ENCODE results near the gene PC.
A peak's percentile ranks its signal among the peaks of the same experiment; 100 is the strongest.

The PC gene

GRCh38 chr11:66951927-66952337 lies 6.3 kb downstream of the PC start:
- DNase-seq (ENCODE audit: low spot score), result no peak

DNA sequence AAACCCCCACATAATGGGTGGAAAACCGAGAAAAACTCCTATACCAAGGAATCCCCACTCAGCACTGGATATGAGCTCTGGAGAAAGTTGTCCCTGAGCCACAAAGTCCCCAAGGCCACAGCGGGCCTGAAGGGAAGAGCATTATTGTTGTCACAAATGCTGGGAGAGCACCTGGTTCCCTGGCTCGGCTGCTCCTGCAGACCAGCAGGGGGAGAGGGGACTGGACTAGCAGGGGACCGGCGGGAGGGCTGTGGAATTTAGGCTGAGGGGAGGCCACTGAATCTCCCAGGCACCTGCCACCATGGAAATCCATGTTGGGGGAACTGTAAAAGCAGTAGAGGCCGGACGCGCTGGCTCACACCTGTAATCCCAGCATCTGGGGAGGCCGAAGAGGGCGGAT lies 7.0 kb downstream of the PC start:
- no peak for DNase-seq (ENCODE audit: low spot score)

GRCh38 chr11:66950112-66950535 lies 8.1 kb downstream of the PC start:
- DNase-seq (ENCODE audit: low spot score), result no peak

- no peak for DNase-seq (ENCODE audit: low spot score)
Measured at GRCh38 chr11:66938582-66939135, 19.5 kb downstream of the PC start.

DNA sequence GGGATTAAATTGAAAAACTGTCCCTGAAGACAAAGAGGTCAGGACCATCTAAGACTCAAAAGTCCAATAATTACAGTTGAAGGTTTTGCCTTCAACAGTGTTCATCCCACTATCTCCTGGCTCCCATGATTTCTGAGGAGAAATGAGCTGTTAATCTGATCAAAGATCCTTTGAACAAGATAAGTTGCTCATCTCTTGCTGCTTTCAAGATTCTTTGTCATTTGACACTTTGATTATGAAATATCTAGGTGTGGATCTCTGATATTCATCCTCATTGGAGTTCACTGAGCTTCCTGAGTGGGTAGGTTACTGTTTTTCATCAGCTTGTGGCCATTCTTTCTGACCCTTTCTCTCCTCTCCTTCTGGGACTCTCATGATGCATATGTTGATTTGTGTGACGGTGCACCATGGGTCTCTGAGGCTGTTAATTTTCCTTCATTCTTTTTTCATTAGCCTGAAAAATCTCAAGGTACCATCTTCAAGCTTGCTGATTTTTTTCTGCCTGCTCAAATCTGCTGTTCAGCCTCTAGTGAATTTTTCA lies 20.9 kb downstream of the PC start:
- no peak for DNase-seq (ENCODE audit: low spot score)

DNA sequence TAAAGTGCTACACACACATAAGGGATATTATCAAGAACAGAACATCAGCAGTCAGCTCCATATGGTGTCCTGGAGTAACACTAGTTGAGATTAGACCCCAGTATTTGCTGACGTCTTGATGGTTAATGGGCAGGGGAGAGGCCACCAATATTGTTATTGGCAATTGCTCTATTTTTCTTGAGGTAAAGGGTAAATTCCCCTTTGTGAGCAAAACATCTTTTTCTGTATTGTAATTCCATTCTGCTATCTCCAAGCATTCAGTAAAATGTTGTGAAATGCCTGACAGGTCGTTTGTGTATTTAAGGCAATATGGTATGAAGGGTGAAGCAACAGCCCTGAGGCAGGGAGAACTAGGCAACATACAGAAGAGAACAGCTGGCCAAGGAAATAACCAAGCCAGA lies 21.9 kb downstream of the PC start:
- no peak for DNase-seq (ENCODE audit: low spot score)

- DNase-seq (ENCODE audit: low spot score), result peak; percentile 64
Measured at GRCh38 chr11:66934950-66935779, 23.0 kb downstream of the PC start.

- no peak for DNase-seq (ENCODE audit: low spot score)
Measured at GRCh38 chr11:66933531-66933930, 24.7 kb downstream of the PC start.

DNA sequence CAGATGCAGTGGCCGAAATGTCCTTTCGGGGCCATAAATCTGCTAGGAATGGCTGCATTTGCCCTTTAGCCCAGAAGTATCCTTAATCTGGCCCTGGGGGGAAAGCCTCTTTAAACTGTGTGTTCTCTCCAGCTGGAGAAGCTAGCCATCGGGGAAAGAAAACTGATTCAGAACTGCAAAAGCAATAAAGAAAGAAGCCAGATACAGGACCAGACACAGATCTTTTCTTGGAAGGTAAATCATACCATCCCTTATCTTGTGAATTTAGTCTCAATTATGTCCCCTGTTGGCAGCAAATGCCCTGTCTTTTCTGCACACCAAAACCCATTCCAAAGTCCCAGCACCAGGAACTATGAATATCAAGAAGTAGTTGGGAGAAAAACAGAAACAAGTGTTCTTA lies 25.6 kb downstream of the PC start:
- no peak for DNase-seq (ENCODE audit: low spot score)

- DNase-seq (ENCODE audit: low spot score), result no peak
Measured at GRCh38 chr11:66929753-66930152, 28.4 kb downstream of the PC start.

- DNase-seq (ENCODE audit: low spot score), result no peak
Measured at GRCh38 chr11:66924272-66924671, 33.9 kb downstream of the PC start.

- no peak for DNase-seq (ENCODE audit: low spot score)
Measured at GRCh38 chr11:66922551-66922950, 35.6 kb downstream of the PC start.

- no peak for DNase-seq (ENCODE audit: low spot score)
Measured at GRCh38 chr11:66920978-66921784, 37.0 kb downstream of the PC start.

- DNase-seq (ENCODE audit: low spot score), result no peak
Measured at GRCh38 chr11:66919923-66920322, 38.3 kb downstream of the PC start.

DNA sequence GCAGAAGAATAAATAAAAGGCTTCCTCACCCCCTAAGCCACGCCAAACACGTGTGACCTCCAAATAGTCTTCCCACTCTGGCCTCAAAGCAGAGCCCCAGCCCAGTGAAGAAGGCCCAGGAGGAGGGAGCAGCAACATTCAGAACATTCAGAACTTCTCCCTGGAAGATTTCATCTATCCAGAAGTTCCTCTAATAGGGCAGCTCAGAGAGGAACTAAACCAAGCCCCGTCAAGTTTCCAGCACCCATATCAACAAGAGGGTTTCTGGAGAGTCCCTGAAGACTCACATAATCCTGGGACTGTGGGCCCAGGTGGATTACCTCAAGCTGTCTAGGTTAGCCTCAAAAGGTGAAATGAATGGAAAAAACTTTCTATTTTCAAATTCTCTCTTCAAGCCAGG lies 39.4 kb downstream of the PC start:
- DNase-seq (ENCODE audit: low spot score), result no peak

DNA sequence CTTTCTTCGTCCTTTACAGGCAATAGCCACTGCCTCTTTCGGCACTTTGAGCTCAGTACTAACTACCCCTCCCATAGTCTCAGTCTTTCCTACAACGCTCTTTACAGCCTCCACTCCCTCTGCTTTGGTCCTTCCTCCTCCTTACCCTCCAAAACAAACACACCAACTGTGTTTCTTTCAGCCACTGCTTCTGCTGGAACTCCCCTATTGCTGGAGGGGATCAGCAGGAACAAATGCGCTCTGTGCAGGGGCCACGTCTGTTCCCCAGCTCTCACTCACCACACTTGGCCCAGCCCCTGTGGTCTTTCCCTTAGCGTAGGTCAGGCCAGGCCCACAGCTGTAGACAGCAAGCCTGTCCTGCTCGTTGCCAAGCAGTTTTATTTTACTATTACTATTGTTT lies 42.3 kb downstream of the PC start:
- no peak for DNase-seq (ENCODE audit: low spot score)

DNA sequence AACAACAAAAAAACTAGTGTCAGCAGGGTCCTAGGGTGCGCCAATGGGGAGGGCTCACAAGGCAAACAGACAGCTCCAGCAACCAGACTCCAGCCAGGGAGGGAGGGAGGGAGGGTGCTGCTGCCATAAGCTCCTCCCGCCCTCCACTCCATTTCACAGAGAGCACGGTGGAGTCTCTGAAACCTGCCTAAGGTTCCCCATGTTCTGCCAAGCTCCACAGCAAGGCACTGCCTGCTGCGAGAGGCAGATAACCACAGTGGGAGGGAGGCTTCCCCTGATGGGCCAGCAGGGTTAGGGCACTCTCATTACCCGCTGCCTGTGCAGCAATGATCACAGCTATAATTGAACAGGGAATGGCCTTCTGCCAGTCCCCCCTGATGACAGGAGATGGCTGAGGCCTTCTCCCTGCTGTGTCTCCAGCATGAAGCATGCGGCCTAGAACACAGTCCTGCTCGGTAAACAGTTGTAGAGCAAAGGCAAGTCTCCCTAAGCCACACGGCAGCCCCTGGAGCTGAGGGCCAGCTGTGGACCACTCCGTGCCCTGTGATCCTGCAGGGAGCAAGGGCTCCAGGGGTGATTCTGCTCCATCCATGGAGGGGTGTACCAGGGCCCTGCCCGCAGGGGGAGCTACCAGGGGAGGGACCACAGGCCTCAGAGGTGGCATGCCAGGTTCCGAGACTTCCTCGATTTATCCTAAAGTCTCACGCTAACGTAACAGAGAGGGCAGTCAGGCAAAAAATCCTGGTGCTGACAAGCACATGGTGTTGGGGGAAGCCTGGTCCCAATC lies 42.9 kb downstream of the PC start:
- peak; percentile 89 for DNase-seq (ENCODE audit: low spot score)

DNA sequence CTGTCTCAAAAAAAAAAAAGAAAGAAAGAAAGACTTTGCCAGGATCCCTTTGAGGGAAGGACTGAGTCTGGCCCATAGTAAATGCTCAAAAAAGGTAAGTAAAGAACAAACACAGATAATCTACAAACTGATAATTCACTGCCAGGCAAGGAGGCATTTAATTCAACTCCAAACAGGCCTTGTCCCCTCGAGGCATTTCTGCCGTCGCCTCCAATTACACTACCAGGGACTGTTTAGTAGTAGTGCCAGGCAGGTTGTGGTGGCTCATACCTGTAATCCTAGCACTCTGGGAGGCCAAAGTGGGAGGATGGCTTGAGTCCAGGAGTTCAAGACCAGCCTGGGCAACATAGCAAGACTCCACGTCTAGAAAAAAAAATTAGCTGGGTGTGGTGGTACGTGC lies 43.7 kb downstream of the PC start:
- no peak for DNase-seq (ENCODE audit: low spot score)

DNA sequence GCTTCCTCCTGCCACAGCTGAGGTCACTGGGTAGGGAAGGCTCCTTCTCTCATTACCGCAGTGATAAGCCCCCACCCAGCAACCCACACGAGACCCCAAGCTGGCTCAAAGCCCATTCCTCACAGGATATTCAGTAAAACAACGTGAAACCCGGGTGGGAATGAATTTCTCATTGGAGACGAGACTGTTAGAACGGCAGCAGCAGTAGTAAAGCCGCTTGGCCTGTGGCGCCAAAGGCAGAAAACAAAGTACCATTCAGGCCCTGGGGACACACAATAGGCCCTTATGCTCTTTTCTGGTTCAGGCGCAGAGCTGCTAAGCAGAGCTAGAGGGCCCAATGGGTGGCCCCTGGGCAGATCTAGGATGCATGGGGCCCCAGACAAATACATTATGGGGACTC lies 45.3 kb downstream of the PC start:
- DNase-seq (ENCODE audit: low spot score), result no peak

DNA sequence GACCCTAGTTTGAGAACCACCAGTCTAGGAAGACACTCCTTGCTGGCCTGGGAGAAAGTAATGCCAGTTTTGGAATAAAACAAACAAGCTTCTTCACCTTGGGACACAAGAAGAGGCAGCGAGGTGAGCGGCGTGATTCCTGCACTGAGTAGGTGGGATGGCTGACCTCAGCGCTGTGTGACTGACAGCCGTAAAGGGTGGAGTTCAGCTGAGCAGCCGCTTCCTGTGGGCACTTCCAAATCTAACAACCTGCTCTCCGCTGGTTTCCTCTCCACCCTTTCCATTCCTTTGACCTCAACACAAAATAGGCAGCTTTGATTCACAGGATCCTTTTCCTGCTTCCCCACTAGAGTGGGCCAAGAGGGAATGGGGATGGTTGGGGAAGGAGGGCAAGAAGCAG lies 45.8 kb downstream of the PC start:
- no peak for DNase-seq (ENCODE audit: low spot score)

GRCh38 chr11:66910669-66911068 lies 47.5 kb downstream of the PC start:
- DNase-seq (ENCODE audit: low spot score), result no peak

- no peak for DNase-seq (ENCODE audit: low spot score)
Measured at GRCh38 chr11:66910016-66910415, 48.2 kb downstream of the PC start.
